K562 (cell line): Measurements from ENCODE around the gene STK36. TPM values are rescaled to one million over a fixed set of nuclear protein-coding genes. Genes with fewer than 3 reads are reported as not detected.

ENCODE experiments used
- ATAC-seq: fragments of 200-7000 bp; cut with Tn5 transposase; 3 replicates; pipeline ENCODE4 v1.9.1; 2020; ENCODE audit warnings: moderate library complexity
- Bru-seq: library from RNA; stranded (reverse); fragments of 400-500 nt; gene quantifications from one replicate; lab custom pipeline; 2021; lab: Mats Ljungman, UMichigan
- BruChase-seq, 2 experiments: library from RNA; stranded (reverse); fragments of 400-500 nt; gene quantifications; one replicate each; lab custom pipeline; 2021; lab: Mats Ljungman, UMichigan
- BruUV-seq: library from RNA; stranded (reverse); fragments of 400-500 nt; replicated peaks from 2 replicates; lab custom pipeline; 2021; lab: Mats Ljungman, UMichigan
- CTCF ChIA-PET: fragments of 300-600 bp; formaldehyde crosslinking; extraction: SDS; loops from one replicate; lab custom pipeline; 2021; ENCODE audit warnings: low intra/inter-chr PET ratio; lab: Yijun Ruan, JAX
- POLR2A ChIA-PET: fragments of 300-600, 350-650 bp; sonication (Branson Sonifier 250); formaldehyde crosslinking; extraction: SDS; loops from one replicate; lab custom pipeline; 2021; ENCODE audit warnings: antibody characterized with exemption, inconsistent platforms; lab: Yijun Ruan, JAX
- DNase-seq, 4 experiments: peaks; one replicate each; pipeline versions ENCODE4 v3.0.0 to v3.0.0-alpha.2; 2011 to 2018; ENCODE audit warnings: low spot score in 3 of 4, mixed read lengths in 3 of 4; ENCODE audit errors: extremely low read depth in 1 of 4
- FAIRE-seq: peaks from 2 replicates; lab custom pipeline; 2011; peaks lifted over from hg19 to GRCh38; lab: Jason Lieb, UNC
- H2AFZ ChIP-seq: 2 replicates; pipeline ENCODE4 v1.6.0; 2011; ENCODE audit warnings: low read depth, low read length, control low read depth, inconsistent platforms
- H3K27ac ChIP-seq: fragments of 200-600 bp; 3 replicates; pipeline ENCODE4 v1.8.0; 2011; ENCODE audit warnings: low read depth, mild to moderate bottlenecking, control low read depth, inconsistent platforms, low read length, moderate library complexity, mixed read lengths; ENCODE audit errors: extremely low read depth
- H3K27me3 ChIP-seq, 2 experiments: fragments of 300-600 bp in 1 of 2; 2 replicates in 1 of 2; 3 replicates in 1 of 2; pipeline versions ENCODE4 v1.6.0 to v1.8.0; 2011; ENCODE audit warnings: inconsistent platforms in 2 of 2, low read length in 2 of 2, mild to moderate bottlenecking in 1 of 2, mixed read lengths in 1 of 2, moderate library complexity in 1 of 2; ENCODE audit not compliant: control insufficient read depth in 2 of 2, insufficient read depth in 2 of 2
- H3K36me3 ChIP-seq: fragments of 300-600 bp; 3 replicates; pipeline ENCODE4 v1.8.0; 2011; ENCODE audit warnings: mild to moderate bottlenecking, low read length, inconsistent platforms; ENCODE audit not compliant: control insufficient read depth, insufficient read depth
- H3K4me1 ChIP-seq, 2 experiments: fragments of 200-600 bp in 1 of 2; replicated peaks in 1 of 2; 2 replicates in 1 of 2; 3 replicates in 1 of 2; pipeline versions ENCODE4 v1.5.1 to v1.8.0; 2011; ENCODE audit warnings: inconsistent platforms in 2 of 2, low read length in 2 of 2, mild to moderate bottlenecking in 1 of 2, mixed read lengths in 1 of 2, moderate library complexity in 1 of 2; ENCODE audit not compliant: control insufficient read depth in 2 of 2, insufficient read depth in 2 of 2
- H3K4me2 ChIP-seq: 2 replicates; pipeline ENCODE4 v1.6.1; 2011; ENCODE audit warnings: low read length, control low read depth, inconsistent platforms, mixed read lengths; ENCODE audit not compliant: insufficient read depth
- H3K4me3 ChIP-seq: fragments of 200-600 bp; sonication (generic), shearing (Covaris generic); 2 replicates; pipeline ENCODE4 v1.5.1; 2016; ENCODE audit warnings: control low read depth, inconsistent platforms
- H3K79me2 ChIP-seq: fragments of 200-600 bp; 3 replicates; pipeline ENCODE4 v1.8.0; 2011; ENCODE audit warnings: low read length, inconsistent platforms; ENCODE audit not compliant: control insufficient read depth, insufficient read depth
- H3K9ac ChIP-seq, 2 experiments: 2 replicates each; pipeline versions ENCODE4 v1.6.0 to v1.6.1; 2011; ENCODE audit warnings: low read depth in 2 of 2, low read length in 2 of 2, control low read depth in 1 of 2, inconsistent platforms in 1 of 2, mild to moderate bottlenecking in 1 of 2, mixed read lengths in 1 of 2; ENCODE audit not compliant: insufficient read depth in 1 of 2
- H3K9me1 ChIP-seq: one replicate; pipeline ENCODE4 v1.6.0; 2011; ENCODE audit warnings: inconsistent platforms, mild to moderate bottlenecking, low read length, moderate library complexity; ENCODE audit not compliant: control insufficient read depth, insufficient read depth
- H3K9me3 ChIP-seq: replicated peaks from 2 replicates; pipeline ENCODE4 v1.5.1; 2011; ENCODE audit warnings: low read depth, low read length, inconsistent platforms; ENCODE audit not compliant: control insufficient read depth, insufficient read depth
- H4K20me1 ChIP-seq: replicated peaks from 2 replicates; pipeline ENCODE4 v1.6.1; 2011; ENCODE audit warnings: low read length, inconsistent platforms, mixed read lengths; ENCODE audit not compliant: control insufficient read depth, insufficient read depth
- CBX1 ChIP-seq: sonication (generic); IDR thresholded peaks from 2 replicates; pipeline ENCODE4 v1.6.1; 2016; ENCODE audit warnings: antibody characterized with exemption, low read depth, mild to moderate bottlenecking
- ETV1 ChIP-seq: fragments of 450-650 bp; conservative IDR thresholded peaks from 2 replicates; pipeline ENCODE4 v1.6.1; 2016; ENCODE audit warnings: missing genetic modification characterization, control low read depth, low read depth, missing compliant biosample characterization
- HSF4 ChIP-seq: fragments of 250-450 bp; sonication (Bioruptor Pico); IDR thresholded peaks from 2 replicates; pipeline ENCODE4 v2.1.2; 2022; ENCODE audit warnings: mild to moderate bottlenecking, moderate library complexity, borderline replicate concordance
- SRSF1 ChIP-seq: fragments of 200-400 bp; formaldehyde crosslinking; IDR thresholded peaks from 2 replicates; pipeline ENCODE4 v1.6.1; 2017; ENCODE audit warnings: mild to moderate bottlenecking, low read depth, low read length, moderate library complexity
- ZNF780A ChIP-seq: fragments of 250-450 bp; sonication (Bioruptor Pico); IDR thresholded peaks from 2 replicates; pipeline ENCODE4 v1.5.0; 2021; ENCODE audit warnings: mild to moderate bottlenecking
- WGBS: fragments of 100-300 bp; shearing (Covaris generic); methylation state at CpG from one replicate; pipeline ENCODE4 v1.1.6; 2016; ENCODE audit warnings: low coverage, mixed read lengths; ENCODE audit not compliant: insufficient coverage; ENCODE audit errors: missing lambda C conversion rate; 5-methylcytosine and 5-hydroxymethylcytosine counted together
- in situ Hi-C: fragments of 300-500 bp; cut with MboI; formaldehyde crosslinking; loops from 4 replicates; pipeline ENCODE4 v1.15.0; 2018; ENCODE audit warnings: inconsistent platforms, mixed read lengths
- intact Hi-C: fragments of 100-400 bp; cut with micrococcal nuclease; formaldehyde crosslinking; loops from 2 replicates; pipeline ENCODE4 v1.14.2; 2022
- long read RNA-seq, 3 experiments: library from polyadenylated mRNA in 2 of 3; library from RNA in 1 of 3; unstranded in 2 of 3; stranded (forward) in 1 of 3; transcript quantifications; one replicate each; pipeline ENCODE4 v2.0.0, GENCODE V29; 2019 to 2022
- polyA minus RNA-seq, 3 experiments: library from RNA; depleted of rRNA, polyadenylated mRNA; stranded (reverse); fragments of >200 nt; gene quantifications; 2 replicates each; pipeline ENCODE4 v1.2.3, GENCODE V29; 2011
- polyA plus RNA-seq, 8 experiments: library from polyadenylated mRNA; depleted of rRNA in 4 of 8; stranded (reverse) in 5 of 8; unstranded in 3 of 8; fragments of >200 nt; fragmentation: Nextera tagmentation in 2 of 8; fragmentation: Illumina TruSeq in 1 of 8; extraction: Ambion mirVana in 2 of 8; extraction: Trizol in 1 of 8; gene quantifications; 2 replicates each; pipeline versions ENCODE4 v1.2.1 to v1.2.3, GENCODE V29; 2011 to 2014; ENCODE audit warnings: inconsistent platforms in 1 of 8, missing spikeins in 1 of 8
- total RNA-seq, 7 experiments: library from RNA; depleted of rRNA in 6 of 7; stranded (reverse); fragments of >200 nt in 6 of 7; fragmentation: Illumina TruSeq in 2 of 7; extraction: Trizol in 2 of 7; gene quantifications; 2 replicates each; pipeline versions ENCODE4 v1.2.1 to v1.2.3, GENCODE V29; 2011 to 2021; ENCODE audit warnings: low replicate concordance in 1 of 7
- TF ChIP-seq, protein P1 (sequence below): fragments of 250-450 bp; sonication (Bioruptor Pico); IDR thresholded peaks from 2 replicates; pipeline ENCODE4 v1.8.0; 2021; ENCODE audit warnings: moderate library complexity, mild to moderate bottlenecking, inconsistent platforms

STK36 gene, protein sequence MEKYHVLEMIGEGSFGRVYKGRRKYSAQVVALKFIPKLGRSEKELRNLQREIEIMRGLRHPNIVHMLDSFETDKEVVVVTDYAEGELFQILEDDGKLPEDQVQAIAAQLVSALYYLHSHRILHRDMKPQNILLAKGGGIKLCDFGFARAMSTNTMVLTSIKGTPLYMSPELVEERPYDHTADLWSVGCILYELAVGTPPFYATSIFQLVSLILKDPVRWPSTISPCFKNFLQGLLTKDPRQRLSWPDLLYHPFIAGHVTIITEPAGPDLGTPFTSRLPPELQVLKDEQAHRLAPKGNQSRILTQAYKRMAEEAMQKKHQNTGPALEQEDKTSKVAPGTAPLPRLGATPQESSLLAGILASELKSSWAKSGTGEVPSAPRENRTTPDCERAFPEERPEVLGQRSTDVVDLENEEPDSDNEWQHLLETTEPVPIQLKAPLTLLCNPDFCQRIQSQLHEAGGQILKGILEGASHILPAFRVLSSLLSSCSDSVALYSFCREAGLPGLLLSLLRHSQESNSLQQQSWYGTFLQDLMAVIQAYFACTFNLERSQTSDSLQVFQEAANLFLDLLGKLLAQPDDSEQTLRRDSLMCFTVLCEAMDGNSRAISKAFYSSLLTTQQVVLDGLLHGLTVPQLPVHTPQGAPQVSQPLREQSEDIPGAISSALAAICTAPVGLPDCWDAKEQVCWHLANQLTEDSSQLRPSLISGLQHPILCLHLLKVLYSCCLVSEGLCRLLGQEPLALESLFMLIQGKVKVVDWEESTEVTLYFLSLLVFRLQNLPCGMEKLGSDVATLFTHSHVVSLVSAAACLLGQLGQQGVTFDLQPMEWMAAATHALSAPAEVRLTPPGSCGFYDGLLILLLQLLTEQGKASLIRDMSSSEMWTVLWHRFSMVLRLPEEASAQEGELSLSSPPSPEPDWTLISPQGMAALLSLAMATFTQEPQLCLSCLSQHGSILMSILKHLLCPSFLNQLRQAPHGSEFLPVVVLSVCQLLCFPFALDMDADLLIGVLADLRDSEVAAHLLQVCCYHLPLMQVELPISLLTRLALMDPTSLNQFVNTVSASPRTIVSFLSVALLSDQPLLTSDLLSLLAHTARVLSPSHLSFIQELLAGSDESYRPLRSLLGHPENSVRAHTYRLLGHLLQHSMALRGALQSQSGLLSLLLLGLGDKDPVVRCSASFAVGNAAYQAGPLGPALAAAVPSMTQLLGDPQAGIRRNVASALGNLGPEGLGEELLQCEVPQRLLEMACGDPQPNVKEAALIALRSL (N-terminal part only)
- 93.3 and 145 TPM in 2 replicates for total RNA-seq (2011; cell fraction: chromatin; rRNA removed; ENCODE audit: low replicate concordance)
- total RNA-seq (2011; cell fraction: nucleolus; rRNA removed) = 40.4 and 45.0 TPM in 2 replicates
- 42.6 and 50.0 TPM in 2 replicates for total RNA-seq (2011; cell fraction: nucleoplasm; rRNA removed)
- total RNA-seq (2014; rRNA removed) = 3.8 and 5.2 TPM in 2 replicates
- total RNA-seq (2014; rRNA removed; fragmentation: Illumina TruSeq; extraction: Trizol) = 4.1 and 6.3 TPM in 2 replicates
- 4.1 and 4.5 TPM in 2 replicates for total RNA-seq (2015; rRNA removed; fragmentation: Illumina TruSeq; extraction: Trizol)
- 9.3 and 9.6 TPM in 2 replicates for total RNA-seq (2021)
- 12.4 and 22.4 TPM in 2 replicates for polyA plus RNA-seq (2011; rRNA removed)
- polyA plus RNA-seq (2011; cell fraction: cytosol; rRNA removed) = 9.2 and 11.0 TPM in 2 replicates
- 219 and 220 TPM in 2 replicates for polyA plus RNA-seq (2011; cell fraction: nucleus; rRNA removed)
- 5.5 and 8.3 TPM in 2 replicates for polyA plus RNA-seq (2012)
- 6.5 and 9.6 TPM in 2 replicates for polyA plus RNA-seq (2014; fragmentation: Illumina TruSeq; extraction: Trizol)
- polyA plus RNA-seq (2014; fragmentation: Nextera tagmentation; extraction: Ambion mirVana) = 1 to 10 TPM; 3.5 to 6.7 TPM
- 9.7 and 10.3 TPM in 2 replicates for polyA plus RNA-seq (2014; rRNA removed)
- polyA minus RNA-seq (2011; rRNA and poly(A)+ RNA removed) = 10.5 and 11.9 TPM in 2 replicates
- polyA minus RNA-seq (2011; cell fraction: cytosol; rRNA and poly(A)+ RNA removed) = 5.3 and 6.7 TPM in 2 replicates
- polyA minus RNA-seq (2011; cell fraction: nucleus; rRNA and poly(A)+ RNA removed) = 19.5 and 29.4 TPM in 2 replicates
- Bru-seq, nascent RNA = percentile 43 among the genes with signal in this experiment
- percentile 48 among the genes with signal in this experiment for BruChase-seq, experiment 1, labeled RNA remaining after a 2-hour chase
- BruChase-seq, experiment 2, labeled RNA remaining after a 6-hour chase = percentile 52 among the genes with signal in this experiment
- long read RNA-seq, experiment 1, partial matches to known transcripts = 3 of 5 reads
- long read RNA-seq, experiment 1, other reads (novel, unspliced or antisense) = 2 of 5 reads
- long read RNA-seq, experiment 2, full-length matches to known transcripts = 1 of 3 reads
- long read RNA-seq, experiment 2, partial matches to known transcripts = 2 of 3 reads
- long read RNA-seq, experiment 2, other reads (novel, unspliced or antisense) = 0 of 3 reads
- long read RNA-seq, experiment 3, partial matches to known transcripts = 2 of 3 reads
- long read RNA-seq, experiment 3, other reads (novel, unspliced or antisense) = 1 of 3 reads

GRCh38 chr2:218671654-218672566, at the start of gene STK36, which contains the start of gene RNF25:
Gene STK36 (plus strand): TSS chr2:218672086. CDS start chr2:218672830, 744 bp downstream.
Gene RNF25 (minus strand): TSS chr2:218672002. CDS start chr2:218671970, 32 bp downstream.
- POLR2A ChIA-PET = interaction anchor here (0.6 to 1.9 kb wide), 5 partner anchors 10 to 38 kb away, joined by 3 to 8 read pairs (median 4); partner anchors contain the start of genes BCS1L and ZNF142
- Histone ChIP-seq H3K9ac (peak within 1 kb of the TSS; percentile 71 to 97), H4K20me1 (no peaks in the 10 kb centered on the region), H3K4me1 (peaks cover 0 to 9% of the 10 kb centered on the region in 2 experiments; a peak in 3 of 5 replicates), H3K4me2 (peak within 1 kb of the TSS; percentile 93), H2AFZ (peak within 1 kb of the TSS; percentile 99), H3K36me3 (peaks cover 5% of the 10 kb centered on the region; the same call in 1 of the 3 replicates), H3K4me3 (peak within 1 kb of the TSS; percentile 66), H3K9me3 (no peaks in the 10 kb centered on the region), H3K79me2 (peaks cover 15% of the 10 kb centered on the region), H3K27ac (peak within 1 kb of the TSS; percentile 68), H3K9me1 (no peaks in the 10 kb centered on the region), H3K27me3 (no peaks in the 10 kb centered on the region)
- CTCF ChIA-PET = interaction anchor here (0.6 kb wide), 1 partner anchor 225 kb away, joined by 3 read pairs; no protein-coding TSS in a partner anchor
- ATAC-seq (peak; percentile 99), FAIRE-seq (peak; percentile 87), DNase-seq (peak; percentile 66 to 84 (median 76))
- intact Hi-C loops (no loop called here), in situ Hi-C loops (no loop called here)
- 9% methylated on average over 34 of the region's 49 CpGs for WGBS
- BruUV-seq = no TSS peak
- no peak; the same call in 1 of the 2 replicates for TF ChIP-seq CBX1
- no peak for TF ChIP-seq HSF4 (CRISPR knock-in tag)
- no peak for TF ChIP-seq ZNF780A (CRISPR knock-in tag)
- no peak; the same call in none of the 2 replicates for TF ChIP-seq ETV1 (tag)
- no peak for TF ChIP-seq SRSF1
- TF ChIP-seq, protein P1, sequence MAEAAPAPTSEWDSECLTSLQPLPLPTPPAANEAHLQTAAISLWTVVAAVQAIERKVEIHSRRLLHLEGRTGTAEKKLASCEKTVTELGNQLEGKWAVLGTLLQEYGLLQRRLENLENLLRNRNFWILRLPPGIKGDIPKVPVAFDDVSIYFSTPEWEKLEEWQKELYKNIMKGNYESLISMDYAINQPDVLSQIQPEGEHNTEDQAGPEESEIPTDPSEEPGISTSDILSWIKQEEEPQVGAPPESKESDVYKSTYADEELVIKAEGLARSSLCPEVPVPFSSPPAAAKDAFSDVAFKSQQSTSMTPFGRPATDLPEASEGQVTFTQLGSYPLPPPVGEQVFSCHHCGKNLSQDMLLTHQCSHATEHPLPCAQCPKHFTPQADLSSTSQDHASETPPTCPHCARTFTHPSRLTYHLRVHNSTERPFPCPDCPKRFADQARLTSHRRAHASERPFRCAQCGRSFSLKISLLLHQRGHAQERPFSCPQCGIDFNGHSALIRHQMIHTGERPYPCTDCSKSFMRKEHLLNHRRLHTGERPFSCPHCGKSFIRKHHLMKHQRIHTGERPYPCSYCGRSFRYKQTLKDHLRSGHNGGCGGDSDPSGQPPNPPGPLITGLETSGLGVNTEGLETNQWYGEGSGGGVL (CRISPR knock-in tag) = no peak
